Loucy (cell line): ENCODE results near the gene HK1.

Source experiments
- EZH2phosphoT487 ChIP-seq: fragments of 200-600 bp; IDR thresholded peaks from 2 replicates; pipeline ENCODE4 v1.6.1; 2018; ENCODE audit warnings: antibody characterized with exemption, mild to moderate bottlenecking, moderate library complexity, borderline replicate concordance
- TF ChIP-seq, protein P1 (sequence below): fragments of 200-600 bp; sonication (generic); conservative IDR thresholded peaks from 2 replicates; pipeline ENCODE4 v1.5.1; 2014; ENCODE audit warnings: mild to moderate bottlenecking, antibody characterized with exemption, low read length

DNA sequence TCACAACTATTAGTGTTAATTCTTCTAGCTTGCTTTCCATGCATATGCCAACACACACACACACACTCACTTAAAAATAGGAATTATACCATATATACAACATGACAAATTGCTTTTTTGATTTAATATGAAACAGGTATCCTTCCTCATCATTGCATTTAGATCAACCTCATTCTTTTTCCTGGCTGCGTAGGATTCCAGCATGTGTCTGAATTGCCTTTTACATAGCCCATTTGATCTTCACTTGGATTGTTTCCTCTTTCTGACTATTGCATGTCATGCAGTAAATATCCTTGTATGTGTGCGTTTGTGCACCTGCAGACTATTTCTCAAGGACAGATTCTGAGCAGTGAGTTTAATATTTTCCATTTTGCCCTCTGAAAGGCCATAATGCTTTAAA is 110.2 kb downstream of the HK1 start:
- TF ChIP-seq, protein P1, sequence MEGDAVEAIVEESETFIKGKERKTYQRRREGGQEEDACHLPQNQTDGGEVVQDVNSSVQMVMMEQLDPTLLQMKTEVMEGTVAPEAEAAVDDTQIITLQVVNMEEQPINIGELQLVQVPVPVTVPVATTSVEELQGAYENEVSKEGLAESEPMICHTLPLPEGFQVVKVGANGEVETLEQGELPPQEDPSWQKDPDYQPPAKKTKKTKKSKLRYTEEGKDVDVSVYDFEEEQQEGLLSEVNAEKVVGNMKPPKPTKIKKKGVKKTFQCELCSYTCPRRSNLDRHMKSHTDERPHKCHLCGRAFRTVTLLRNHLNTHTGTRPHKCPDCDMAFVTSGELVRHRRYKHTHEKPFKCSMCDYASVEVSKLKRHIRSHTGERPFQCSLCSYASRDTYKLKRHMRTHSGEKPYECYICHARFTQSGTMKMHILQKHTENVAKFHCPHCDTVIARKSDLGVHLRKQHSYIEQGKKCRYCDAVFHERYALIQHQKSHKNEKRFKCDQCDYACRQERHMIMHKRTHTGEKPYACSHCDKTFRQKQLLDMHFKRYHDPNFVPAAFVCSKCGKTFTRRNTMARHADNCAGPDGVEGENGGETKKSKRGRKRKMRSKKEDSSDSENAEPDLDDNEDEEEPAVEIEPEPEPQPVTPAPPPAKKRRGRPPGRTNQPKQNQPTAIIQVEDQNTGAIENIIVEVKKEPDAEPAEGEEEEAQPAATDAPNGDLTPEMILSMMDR, result no peak
- no peak for TF ChIP-seq EZH2phosphoT487
